Liver (tissue), 9 donors: ENCODE data around the gene B4GALT6. TPM values are rescaled to one million over a fixed set of nuclear protein-coding genes. Genes with fewer than 3 reads are reported as not detected.
A peak's percentile ranks its signal among the peaks of the same experiment; 100 is the strongest.

Experiments used
- DNase-seq: peaks from one replicate; pipeline ENCODE4 v3.0.0-alpha.2; 2017; ENCODE audit warnings: low spot score
- H3K27ac ChIP-seq, 2 donors: one replicate each; pipeline ENCODE4 v1.7.0; 2013; ENCODE audit warnings: inconsistent platforms in 2 of 2, low read length in 2 of 2, control low read depth in 1 of 2, low read depth in 1 of 2, mild to moderate bottlenecking in 1 of 2
- H3K27me3 ChIP-seq, 4 donors: one replicate each; pipeline versions ENCODE4 v1.6.1 to v1.7.0; 2013; ENCODE audit warnings: low read length in 3 of 4, inconsistent platforms in 1 of 4, mild to moderate bottlenecking in 1 of 4, moderate library complexity in 1 of 4; ENCODE audit not compliant: control insufficient read depth in 4 of 4, insufficient read depth in 4 of 4
- H3K36me3 ChIP-seq, 4 donors: one replicate each; pipeline versions ENCODE4 v1.6.1 to v1.7.0; 2013; ENCODE audit warnings: low read length in 3 of 4, mild to moderate bottlenecking in 3 of 4, low read depth in 1 of 4, moderate library complexity in 1 of 4; ENCODE audit not compliant: control insufficient read depth in 4 of 4, insufficient read depth in 3 of 4
- H3K4me1 ChIP-seq, 4 donors: one replicate each; pipeline versions ENCODE4 v1.6.1 to v1.7.0; 2013; ENCODE audit warnings: low read length in 3 of 4, mild to moderate bottlenecking in 3 of 4, moderate library complexity in 1 of 4; ENCODE audit not compliant: control insufficient read depth in 4 of 4, insufficient read depth in 4 of 4
- H3K4me3 ChIP-seq, 3 donors: one replicate each; pipeline versions ENCODE4 v1.6.1 to v1.7.0; 2013; ENCODE audit warnings: low read length in 3 of 3, control low read depth in 1 of 3, low read depth in 1 of 3, mild to moderate bottlenecking in 1 of 3
- H3K9ac ChIP-seq, 2 donors: one replicate each; pipeline ENCODE4 v1.7.0; 2013; ENCODE audit warnings: low read length in 2 of 2, mild to moderate bottlenecking in 2 of 2, moderate library complexity in 2 of 2, control low read depth in 1 of 2, low read depth in 1 of 2
- H3K9me3 ChIP-seq, 4 donors: one replicate each; pipeline versions ENCODE4 v1.6.1 to v1.7.0; 2013; ENCODE audit warnings: low read length in 3 of 4; ENCODE audit not compliant: control insufficient read depth in 4 of 4
- CTCF ChIP-seq: fragments of 150-350 bp; IDR thresholded peaks from 2 replicates; pipeline ENCODE4 v1.5.1; 2017; ENCODE audit warnings: improper control_type of control experiment, low read depth, low read length; ENCODE audit not compliant: missing input control
- EGR1 ChIP-seq, 2 donors: IDR thresholded peaks; 2 replicates each; pipeline ENCODE4 v1.6.1; 2016 to 2018; ENCODE audit warnings: antibody characterized with exemption in 2 of 2, low read depth in 2 of 2
- FOXA1 ChIP-seq: IDR thresholded peaks from 2 replicates; pipeline ENCODE4 v1.6.1; 2016; ENCODE audit warnings: antibody characterized with exemption
- HNF4G ChIP-seq: IDR thresholded peaks from 2 replicates; pipeline ENCODE4 v1.6.1; 2016; ENCODE audit warnings: antibody characterized with exemption
- RAD21 ChIP-seq, 2 donors: IDR thresholded peaks; 2 replicates each; pipeline ENCODE4 v1.6.1; 2016; ENCODE audit warnings: antibody characterized with exemption in 2 of 2, mild to moderate bottlenecking in 2 of 2
- SP1 ChIP-seq: IDR thresholded peaks from 2 replicates; pipeline ENCODE4 v1.6.1; 2018; ENCODE audit warnings: antibody characterized with exemption, mild to moderate bottlenecking
- YY1 ChIP-seq: IDR thresholded peaks from 2 replicates; pipeline ENCODE4 v1.6.1; 2016; ENCODE audit warnings: antibody characterized with exemption, mild to moderate bottlenecking
- WGBS: extraction: QIAGEN DNeasy Blood & Tissue Kit; methylation state at CpG from one replicate; pipeline ENCODE4 v1.1.7; 2013; 5-methylcytosine and 5-hydroxymethylcytosine counted together
- polyA plus RNA-seq, 2 donors: library from polyadenylated mRNA; stranded (reverse) in 1 of 2; unstranded in 1 of 2; fragments of 200-250 nt in 1 of 2; fragments of >200 nt in 1 of 2; fragmentation: Nextera tagmentation in 1 of 2; extraction: Ambion mirVana in 1 of 2; gene quantifications; one replicate each; pipeline versions ENCODE4 v1.2.1 to v1.2.3, GENCODE V29; 2013 to 2015
- total RNA-seq, 2 donors: library from RNA; depleted of rRNA; stranded (reverse); fragments of >200 nt; gene quantifications; one replicate each; pipeline ENCODE4 v1.2.3, GENCODE V29; 2014
- TF ChIP-seq, protein P1 (sequence below): IDR thresholded peaks from 2 replicates; pipeline ENCODE4 v1.6.1; 2016; ENCODE audit warnings: antibody characterized with exemption
- TF ChIP-seq, protein P2 (sequence below): IDR thresholded peaks from 2 replicates; pipeline ENCODE4 v1.6.1; 2016; ENCODE audit warnings: antibody characterized with exemption
- TF ChIP-seq, protein P3 (sequence below): IDR thresholded peaks from 2 replicates; pipeline ENCODE4 v1.6.1; 2016; ENCODE audit warnings: antibody characterized with exemption, mild to moderate bottlenecking
- donor health status: healthy.
- donor health status: healthy.
- donor health status: healthy.
- donor health status: healthy.
- donor health status: healthy.

B4GALT6 gene
- total and polyA plus RNA-seq, 4 donors: 0.48 to 4.2 (median 0.61) TPM

- H3K36me3 ChIP-seq: no peaks in the 10 kb centered on the region
- WGBS: 93% methylated on average over 4 of the region's 4 CpGs
- no peaks in the 10 kb centered on the region for H3K27me3 ChIP-seq
- no peak overlapping the region for H3K9ac ChIP-seq
- no peak overlapping the region for H3K27ac ChIP-seq
- no peak overlapping the region for H3K4me3 ChIP-seq
- TF ChIP-seq SP1 (no peak), EGR1 (IDR thresholded peaks at IDR 0.05; ENCODE audit: low read depth in 2 of 2) (no peak), HNF4G (no peak), YY1 (no peak)
- TF ChIP-seq, protein P1, sequence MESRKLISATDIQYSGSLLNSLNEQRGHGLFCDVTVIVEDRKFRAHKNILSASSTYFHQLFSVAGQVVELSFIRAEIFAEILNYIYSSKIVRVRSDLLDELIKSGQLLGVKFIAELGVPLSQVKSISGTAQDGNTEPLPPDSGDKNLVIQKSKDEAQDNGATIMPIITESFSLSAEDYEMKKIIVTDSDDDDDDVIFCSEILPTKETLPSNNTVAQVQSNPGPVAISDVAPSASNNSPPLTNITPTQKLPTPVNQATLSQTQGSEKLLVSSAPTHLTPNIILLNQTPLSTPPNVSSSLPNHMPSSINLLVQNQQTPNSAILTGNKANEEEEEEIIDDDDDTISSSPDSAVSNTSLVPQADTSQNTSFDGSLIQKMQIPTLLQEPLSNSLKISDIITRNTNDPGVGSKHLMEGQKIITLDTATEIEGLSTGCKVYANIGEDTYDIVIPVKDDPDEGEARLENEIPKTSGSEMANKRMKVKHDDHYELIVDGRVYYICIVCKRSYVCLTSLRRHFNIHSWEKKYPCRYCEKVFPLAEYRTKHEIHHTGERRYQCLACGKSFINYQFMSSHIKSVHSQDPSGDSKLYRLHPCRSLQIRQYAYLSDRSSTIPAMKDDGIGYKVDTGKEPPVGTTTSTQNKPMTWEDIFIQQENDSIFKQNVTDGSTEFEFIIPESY: no peak
- TF ChIP-seq, protein P2, sequence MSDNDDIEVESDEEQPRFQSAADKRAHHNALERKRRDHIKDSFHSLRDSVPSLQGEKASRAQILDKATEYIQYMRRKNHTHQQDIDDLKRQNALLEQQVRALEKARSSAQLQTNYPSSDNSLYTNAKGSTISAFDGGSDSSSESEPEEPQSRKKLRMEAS: no peak
- TF ChIP-seq, protein P3, sequence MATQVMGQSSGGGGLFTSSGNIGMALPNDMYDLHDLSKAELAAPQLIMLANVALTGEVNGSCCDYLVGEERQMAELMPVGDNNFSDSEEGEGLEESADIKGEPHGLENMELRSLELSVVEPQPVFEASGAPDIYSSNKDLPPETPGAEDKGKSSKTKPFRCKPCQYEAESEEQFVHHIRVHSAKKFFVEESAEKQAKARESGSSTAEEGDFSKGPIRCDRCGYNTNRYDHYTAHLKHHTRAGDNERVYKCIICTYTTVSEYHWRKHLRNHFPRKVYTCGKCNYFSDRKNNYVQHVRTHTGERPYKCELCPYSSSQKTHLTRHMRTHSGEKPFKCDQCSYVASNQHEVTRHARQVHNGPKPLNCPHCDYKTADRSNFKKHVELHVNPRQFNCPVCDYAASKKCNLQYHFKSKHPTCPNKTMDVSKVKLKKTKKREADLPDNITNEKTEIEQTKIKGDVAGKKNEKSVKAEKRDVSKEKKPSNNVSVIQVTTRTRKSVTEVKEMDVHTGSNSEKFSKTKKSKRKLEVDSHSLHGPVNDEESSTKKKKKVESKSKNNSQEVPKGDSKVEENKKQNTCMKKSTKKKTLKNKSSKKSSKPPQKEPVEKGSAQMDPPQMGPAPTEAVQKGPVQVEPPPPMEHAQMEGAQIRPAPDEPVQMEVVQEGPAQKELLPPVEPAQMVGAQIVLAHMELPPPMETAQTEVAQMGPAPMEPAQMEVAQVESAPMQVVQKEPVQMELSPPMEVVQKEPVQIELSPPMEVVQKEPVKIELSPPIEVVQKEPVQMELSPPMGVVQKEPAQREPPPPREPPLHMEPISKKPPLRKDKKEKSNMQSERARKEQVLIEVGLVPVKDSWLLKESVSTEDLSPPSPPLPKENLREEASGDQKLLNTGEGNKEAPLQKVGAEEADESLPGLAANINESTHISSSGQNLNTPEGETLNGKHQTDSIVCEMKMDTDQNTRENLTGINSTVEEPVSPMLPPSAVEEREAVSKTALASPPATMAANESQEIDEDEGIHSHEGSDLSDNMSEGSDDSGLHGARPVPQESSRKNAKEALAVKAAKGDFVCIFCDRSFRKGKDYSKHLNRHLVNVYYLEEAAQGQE: no peak
- DNase-seq: no peak
- H3K4me1 ChIP-seq: no peaks in the 10 kb centered on the region
- no peaks in the 10 kb centered on the region for H3K9me3 ChIP-seq
Observed at GRCh38 chr18:31630549-31630948, 53.8 kb downstream of the B4GALT6 start.

DNA sequence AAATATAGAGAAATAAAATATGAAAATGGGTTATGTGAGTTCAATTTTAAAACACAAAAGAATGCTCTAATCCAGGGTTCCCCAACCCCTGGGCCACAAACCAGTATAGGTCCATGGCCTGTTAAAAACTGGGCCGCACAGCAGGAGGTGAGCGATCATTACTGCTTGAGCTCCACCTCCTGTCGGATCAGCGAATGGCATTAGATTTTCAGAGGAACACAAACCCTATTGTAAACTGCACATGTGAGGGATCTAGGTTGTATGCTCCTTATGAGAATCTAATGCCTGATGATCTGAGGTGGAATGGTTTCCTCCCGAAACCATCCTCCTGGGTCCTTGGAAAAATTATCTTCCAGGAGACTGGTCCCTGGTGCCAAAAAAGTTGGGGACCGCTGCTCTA is 58.0 kb downstream of the B4GALT6 start:
- TF ChIP-seq RAD21 (IDR thresholded peaks at IDR 0.05) (peak; percentile 87 to 89), CTCF (peak; percentile 61), FOXA1 (no peak)
- Histone ChIP-seq H3K4me1 (no peaks in the 10 kb centered on the region), H3K4me3 (no peak overlapping the region), H3K27me3 (no peaks in the 10 kb centered on the region), H3K9ac (no peak overlapping the region), H3K27ac (no peak overlapping the region), H3K36me3 (no peaks in the 10 kb centered on the region), H3K9me3 (no peaks in the 10 kb centered on the region)
- 73% methylated on average over 6 of the region's 6 CpGs for WGBS
- DNase-seq: no peak
